22Rv1 (cell line): Measurements from ENCODE around the gene GDPD4.

ENCODE experiments used
- CTCF ChIP-seq: fragments of 450-650 bp; IDR thresholded peaks from 2 replicates; pipeline ENCODE4 v1.5.1; 2017; ENCODE audit warnings: mild to moderate bottlenecking
- ZFX ChIP-seq: fragments of 450-650 bp; IDR thresholded peaks from 2 replicates; pipeline ENCODE4 v1.6.1; 2017; ENCODE audit warnings: antibody characterized with exemption, borderline replicate concordance

- TF ChIP-seq CTCF (no peak), ZFX (no peak)
These were observed 121.8 kb downstream of the GDPD4 start for GRCh38 chr11:77179681-77180080.
